HCT116 (cell line): ENCODE results near the gene CD74. TPM values are rescaled to one million over a fixed set of nuclear protein-coding genes. Genes with fewer than 3 reads are reported as not detected.

Experiments
- ATAC-seq: fragments of 200-7000 bp; cut with Tn5 transposase; 2 replicates; pipeline ENCODE4 v1.9.1; 2020; ENCODE audit warnings: mild to moderate bottlenecking, moderate library complexity
- BruUV-seq: library from RNA; stranded (reverse); fragments of 400-500 nt; replicated peaks from 2 replicates; lab custom pipeline; 2021; lab: Mats Ljungman, UMichigan
- CTCF ChIA-PET: fragments of 300-600 bp; sonication (Branson Sonifier 250); formaldehyde crosslinking; loops from one replicate; lab custom pipeline; 2021; ENCODE audit warnings: antibody characterized with exemption; lab: Charles Lee
- POLR2A ChIA-PET: fragments of 300-600, 350-600 bp; sonication (Branson Sonifier 250); formaldehyde crosslinking; loops from one replicate; lab custom pipeline; 2021; ENCODE audit warnings: antibody characterized with exemption; lab: Charles Lee
- RAD21 ChIA-PET, 2 experiments: fragments of 300-600 bp; sonication (Branson Sonifier 250); formaldehyde crosslinking; loops; one replicate each; lab custom pipeline; 2023; ENCODE audit warnings: low total read pairs in 2 of 2; ENCODE audit not compliant: uncharacterized antibody in 2 of 2, unreplicated experiment in 2 of 2, low non-redundant PET in 1 of 2; lab: Charles Lee
- DNase-seq: peaks from one replicate; pipeline ENCODE4 v3.0.0-alpha.2; 2010; ENCODE audit warnings: low read depth, low spot score
- H2AFZ ChIP-seq: fragments of 200-600 bp; shearing (Covaris generic), sonication (generic); 2 replicates; pipeline ENCODE4 v1.6.1; 2017; ENCODE audit warnings: low read depth, mixed run types, mixed read lengths, antibody characterized with exemption, low read length; ENCODE audit not compliant: poor library complexity, severe bottlenecking
- H3K27ac ChIP-seq: 2 replicates; pipeline ENCODE4 v1.5.1; 2012; ENCODE audit warnings: low read depth, low read length
- H3K27me3 ChIP-seq: fragments of 200-600 bp; sonication (generic); 2 replicates; pipeline ENCODE4 v1.6.1; 2016; ENCODE audit warnings: mixed run types, low read length, mixed read lengths; ENCODE audit not compliant: insufficient read depth
- H3K36me3 ChIP-seq, 2 experiments: fragments of 200-500 bp in 1 of 2; fragments of 200-600 bp in 1 of 2; sonication (Bioruptor generic) in 1 of 2; sonication (generic) in 1 of 2; 2 replicates each; pipeline versions ENCODE4 v1.5.1 to v1.6.1; 2014 to 2016; ENCODE audit warnings: low read length in 2 of 2, inconsistent platforms in 1 of 2, mixed read lengths in 1 of 2, mixed run types in 1 of 2; ENCODE audit not compliant: insufficient read depth in 2 of 2, control insufficient read depth in 1 of 2
- H3K4me1 ChIP-seq, 2 experiments: fragments of 200-600 bp in 1 of 2; sonication (generic) in 1 of 2; 2 replicates each; pipeline versions ENCODE4 v1.5.1 to v1.6.1; 2012 to 2017; ENCODE audit warnings: low read length in 2 of 2, inconsistent platforms in 1 of 2, mild to moderate bottlenecking in 1 of 2, mixed read lengths in 1 of 2, mixed run types in 1 of 2, moderate library complexity in 1 of 2; ENCODE audit not compliant: insufficient read depth in 2 of 2, control insufficient read depth in 1 of 2
- H3K4me2 ChIP-seq: fragments of 200-600 bp; sonication (generic); 2 replicates; pipeline ENCODE4 v1.6.1; 2017; ENCODE audit warnings: mixed run types, low read length, mixed read lengths
- H3K4me3 ChIP-seq, 2 experiments: fragments of 200-600 bp in 1 of 2; sonication (generic) in 1 of 2; replicated peaks in 1 of 2; 2 replicates each; pipeline ENCODE4 v1.5.1; 2011 to 2016; ENCODE audit warnings: low read length in 2 of 2, control low read depth in 1 of 2, low read depth in 1 of 2, mild to moderate bottlenecking in 1 of 2, mixed read lengths in 1 of 2, mixed run types in 1 of 2
- H3K79me2 ChIP-seq: fragments of 200-600 bp; sonication (generic); 2 replicates; pipeline ENCODE4 v1.6.1; 2017; ENCODE audit warnings: mild to moderate bottlenecking, mixed run types, low read length, moderate library complexity, mixed read lengths; ENCODE audit not compliant: insufficient read depth
- H3K9ac ChIP-seq: fragments of 200-600 bp; sonication (generic); 2 replicates; pipeline ENCODE4 v1.6.1; 2016; ENCODE audit warnings: low read length, mixed read lengths
- H3K9me2 ChIP-seq: fragments of 200-600 bp; sonication (generic), shearing (Covaris generic); 2 replicates; pipeline ENCODE4 v1.6.1; 2017; ENCODE audit warnings: mixed run types, mild to moderate bottlenecking, moderate library complexity; ENCODE audit not compliant: insufficient read depth
- H3K9me3 ChIP-seq, 2 experiments: fragments of 200-500 bp in 1 of 2; fragments of 200-600 bp in 1 of 2; sonication (Bioruptor generic) in 1 of 2; sonication (generic) in 1 of 2; 2 replicates each; pipeline ENCODE4 v1.6.1; 2014 to 2017; ENCODE audit warnings: low read length in 2 of 2, mixed read lengths in 2 of 2, inconsistent platforms in 1 of 2, low read depth in 1 of 2, mild to moderate bottlenecking in 1 of 2, mixed run types in 1 of 2, moderate library complexity in 1 of 2; ENCODE audit not compliant: control insufficient read depth in 1 of 2, insufficient read depth in 1 of 2
- H4K20me1 ChIP-seq: fragments of 200-600 bp; sonication (generic), shearing (Covaris generic); 2 replicates; pipeline ENCODE4 v1.6.1; 2017; ENCODE audit warnings: mixed run types, mild to moderate bottlenecking, moderate library complexity; ENCODE audit not compliant: insufficient read depth
- CEBPB ChIP-seq: IDR thresholded peaks from 2 replicates; pipeline ENCODE4 v1.6.1; 2012; ENCODE audit warnings: low read depth
- EGR1 ChIP-seq: IDR thresholded peaks from 2 replicates; pipeline ENCODE4 v1.6.1; 2012; ENCODE audit warnings: low read depth
- EZH2phosphoT487 ChIP-seq: fragments of 200-600 bp; IDR thresholded peaks from 2 replicates; pipeline ENCODE4 v1.6.1; 2018; ENCODE audit warnings: antibody characterized with exemption, borderline replicate concordance
- JUND ChIP-seq: IDR thresholded peaks from 2 replicates; pipeline ENCODE4 v1.6.1; 2012
- POLR2A ChIP-seq: IDR thresholded peaks from 2 replicates; pipeline ENCODE4 v1.7.0; 2011; ENCODE audit warnings: borderline replicate concordance; ENCODE audit not compliant: insufficient read depth, insufficient read length; ENCODE audit errors: extremely low read depth
- SIN3A ChIP-seq: IDR thresholded peaks from 2 replicates; pipeline ENCODE4 v1.6.1; 2012; ENCODE audit warnings: low read depth
- TCF7L2 ChIP-seq: IDR thresholded peaks from 2 replicates; pipeline ENCODE4 v1.7.0; 2011; ENCODE audit warnings: borderline replicate concordance, inconsistent platforms; ENCODE audit not compliant: insufficient read depth, insufficient read length; ENCODE audit errors: extremely low read depth
- intact Hi-C: fragments of 100-400 bp; cut with micrococcal nuclease; formaldehyde crosslinking; loops from 2 replicates; pipeline ENCODE4 v1.10.0; 2022
- total RNA-seq: library from RNA; stranded (reverse); gene quantifications from one replicate; pipeline ENCODE4 v1.2.1, GENCODE V29; 2021; ENCODE audit not compliant: unreplicated experiment
- TF ChIP-seq, protein P1 (sequence below): IDR thresholded peaks from 2 replicates; pipeline ENCODE4 v1.6.1; 2011; ENCODE audit warnings: mild to moderate bottlenecking, low read length, moderate library complexity; ENCODE audit not compliant: insufficient replicate concordance; ENCODE audit errors: extremely low read depth

CD74 gene
- total RNA-seq, 1 experiment from 2014 or later: 8.9 TPM

DNA sequence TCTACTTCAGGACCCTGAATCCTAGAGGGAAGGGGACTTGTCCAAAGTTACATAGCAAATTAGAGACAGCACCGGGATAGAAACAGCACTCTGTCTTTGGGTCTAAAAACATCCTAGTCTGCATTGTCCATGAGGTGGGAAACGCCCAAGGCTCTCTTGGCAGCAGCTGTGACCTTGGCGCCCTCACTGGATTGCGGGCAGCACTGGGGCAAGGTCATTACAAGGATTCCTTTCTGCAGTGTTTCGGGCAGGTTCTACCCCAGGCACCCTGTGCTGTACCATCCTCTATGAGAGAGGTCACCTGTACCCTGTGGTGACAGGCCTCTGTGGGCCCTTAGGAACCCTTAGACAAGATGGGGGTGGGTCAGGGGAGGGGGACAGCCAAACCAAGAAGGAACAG lies 8.6 kb downstream of the CD74 start (continued):
- no peak for TF ChIP-seq EGR1
- TF ChIP-seq CEBPB: no peak
- no peak for TF ChIP-seq TCF7L2
- TF ChIP-seq, protein P1, sequence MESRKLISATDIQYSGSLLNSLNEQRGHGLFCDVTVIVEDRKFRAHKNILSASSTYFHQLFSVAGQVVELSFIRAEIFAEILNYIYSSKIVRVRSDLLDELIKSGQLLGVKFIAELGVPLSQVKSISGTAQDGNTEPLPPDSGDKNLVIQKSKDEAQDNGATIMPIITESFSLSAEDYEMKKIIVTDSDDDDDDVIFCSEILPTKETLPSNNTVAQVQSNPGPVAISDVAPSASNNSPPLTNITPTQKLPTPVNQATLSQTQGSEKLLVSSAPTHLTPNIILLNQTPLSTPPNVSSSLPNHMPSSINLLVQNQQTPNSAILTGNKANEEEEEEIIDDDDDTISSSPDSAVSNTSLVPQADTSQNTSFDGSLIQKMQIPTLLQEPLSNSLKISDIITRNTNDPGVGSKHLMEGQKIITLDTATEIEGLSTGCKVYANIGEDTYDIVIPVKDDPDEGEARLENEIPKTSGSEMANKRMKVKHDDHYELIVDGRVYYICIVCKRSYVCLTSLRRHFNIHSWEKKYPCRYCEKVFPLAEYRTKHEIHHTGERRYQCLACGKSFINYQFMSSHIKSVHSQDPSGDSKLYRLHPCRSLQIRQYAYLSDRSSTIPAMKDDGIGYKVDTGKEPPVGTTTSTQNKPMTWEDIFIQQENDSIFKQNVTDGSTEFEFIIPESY: no peak

DNA sequence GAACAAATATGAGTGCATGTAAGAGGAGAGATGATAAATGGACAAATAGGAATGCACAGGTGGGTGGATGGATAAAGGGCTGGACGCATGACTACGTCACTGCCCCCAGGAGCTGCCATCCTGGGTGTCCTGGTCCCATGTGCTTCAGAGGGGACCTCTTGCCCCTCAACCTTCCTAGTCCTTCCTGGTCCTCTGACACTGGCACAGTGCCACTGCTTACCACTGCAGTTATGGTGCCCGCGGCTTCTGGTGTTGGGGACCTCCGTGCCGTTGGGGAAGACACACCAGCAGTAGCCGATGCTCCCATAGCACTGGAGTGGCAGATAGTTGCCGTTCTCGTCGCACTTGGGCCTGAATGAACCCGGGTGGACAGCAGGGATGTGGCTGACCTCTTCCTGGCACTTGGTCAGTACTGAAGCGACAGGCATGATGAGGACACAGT lies 9.8 kb downstream of the CD74 start:
- Histone ChIP-seq H3K36me3 (peaks cover 12 to 27% of the 10 kb centered on the region in 2 experiments; a peak in 3 of 4 replicates), H3K9me2 (no peaks in the 10 kb centered on the region), H3K4me2 (no peak overlapping the region), H3K27ac (no peak overlapping the region), H3K4me3 (no peak overlapping the region), H3K9ac (no peak overlapping the region), H3K27me3 (no peaks in the 10 kb centered on the region), H4K20me1 (no peaks in the 10 kb centered on the region), H3K9me3 (no peaks in the 10 kb centered on the region), H3K79me2 (no peaks in the 10 kb centered on the region), H2AFZ (no peak overlapping the region), H3K4me1 (peaks cover 2 to 8% of the 10 kb centered on the region in 2 experiments; a peak in 3 of 4 replicates)
- POLR2A ChIA-PET: no interaction called here
- RAD21 ChIA-PET: no interaction called here
- intact Hi-C loops: no loop called here
- DNase-seq (no peak), ATAC-seq (no peak)
- no TSS peak for BruUV-seq
- CTCF ChIA-PET: no interaction called here
- no peak for TF ChIP-seq SIN3A
- no peak for TF ChIP-seq POLR2A
- no peak for TF ChIP-seq JUND
- TF ChIP-seq EZH2phosphoT487: no peak
